Bronchial epithelial cell (primary cell): Measurements from ENCODE around the gene KRT6C. TPM values are rescaled to one million over a fixed set of nuclear protein-coding genes. Genes with fewer than 3 reads are reported as not detected.

ENCODE experiments used
- DNase-seq: peaks from one replicate; pipeline ENCODE4 v3.0.0-alpha.2; 2010; ENCODE audit warnings: low read depth
- FAIRE-seq: peaks from 2 replicates; lab custom pipeline; 2011; peaks lifted over from hg19 to GRCh38; lab: Jason Lieb, UNC
- H3K27me3 ChIP-seq: 2 replicates; pipeline ENCODE4 v1.5.1; 2011; ENCODE audit warnings: low read length; ENCODE audit not compliant: control insufficient read depth, insufficient read depth
- H3K36me3 ChIP-seq: 2 replicates; pipeline ENCODE4 v1.5.1; 2011; ENCODE audit warnings: low read length; ENCODE audit not compliant: control insufficient read depth, insufficient read depth
- H3K4me3 ChIP-seq: 2 replicates; pipeline ENCODE4 v1.5.1; 2011; ENCODE audit warnings: mild to moderate bottlenecking, low read depth, low read length, control low read depth
- total RNA-seq: library from RNA; depleted of rRNA; stranded (reverse); fragments of >200 nt; gene quantifications from 2 replicates; pipeline ENCODE4 v1.2.1, GENCODE V29; 2014
- TF ChIP-seq, protein P1 (sequence below): IDR thresholded peaks from 2 replicates; pipeline ENCODE4 v1.5.1; 2011; ENCODE audit warnings: mild to moderate bottlenecking, moderate library complexity, low read length, control low read depth, inconsistent platforms; ENCODE audit not compliant: insufficient read depth, severe bottlenecking

Gene KRT6C
- total RNA-seq, 1 donor from 2014 or later, result 16.8 TPM

DNA sequence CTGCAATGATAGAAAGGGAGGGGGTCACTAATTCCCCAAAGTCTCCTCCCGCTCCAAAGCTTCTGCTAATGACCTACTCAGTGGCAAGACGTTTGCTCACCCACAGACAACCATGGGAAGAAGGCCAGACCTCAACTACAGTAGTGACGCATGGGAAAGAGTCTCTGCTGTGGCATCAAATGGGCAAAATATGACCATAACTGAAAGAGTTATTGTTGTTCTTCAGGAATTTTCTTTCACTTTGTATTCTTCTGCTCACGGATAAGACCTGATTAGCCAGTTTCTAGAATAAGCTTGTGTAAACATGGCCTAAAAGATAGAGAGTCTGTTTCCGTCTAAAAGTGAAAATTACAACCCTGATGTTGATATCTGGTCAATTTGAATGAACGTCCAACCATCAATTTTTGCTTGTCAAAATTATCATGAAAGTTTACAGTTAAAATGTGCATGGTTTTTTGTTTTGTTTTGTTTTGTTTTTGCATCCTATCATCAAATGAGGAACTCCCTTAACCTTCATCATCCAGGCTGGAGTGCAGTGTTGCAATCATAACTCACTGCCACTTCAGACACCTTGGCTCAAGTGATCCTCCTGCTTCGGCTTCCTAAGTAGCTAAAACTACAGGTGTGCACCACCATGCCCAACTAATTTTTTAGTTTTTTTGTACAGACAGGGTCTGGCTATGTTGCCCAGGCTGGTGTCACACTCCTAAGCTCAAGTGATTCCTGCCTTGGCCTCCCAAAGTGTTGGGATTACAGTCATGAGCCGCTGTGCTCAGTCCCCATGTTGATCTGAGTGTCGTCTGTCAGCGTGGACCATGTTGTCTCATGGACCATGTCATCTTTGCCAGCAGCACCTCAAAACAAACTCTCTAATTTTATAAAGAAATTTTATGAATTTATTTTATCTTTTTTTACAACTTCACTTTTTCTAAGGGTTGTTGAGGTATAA lies 28.7 kb downstream of the KRT6C start:
- TF ChIP-seq, protein P1, sequence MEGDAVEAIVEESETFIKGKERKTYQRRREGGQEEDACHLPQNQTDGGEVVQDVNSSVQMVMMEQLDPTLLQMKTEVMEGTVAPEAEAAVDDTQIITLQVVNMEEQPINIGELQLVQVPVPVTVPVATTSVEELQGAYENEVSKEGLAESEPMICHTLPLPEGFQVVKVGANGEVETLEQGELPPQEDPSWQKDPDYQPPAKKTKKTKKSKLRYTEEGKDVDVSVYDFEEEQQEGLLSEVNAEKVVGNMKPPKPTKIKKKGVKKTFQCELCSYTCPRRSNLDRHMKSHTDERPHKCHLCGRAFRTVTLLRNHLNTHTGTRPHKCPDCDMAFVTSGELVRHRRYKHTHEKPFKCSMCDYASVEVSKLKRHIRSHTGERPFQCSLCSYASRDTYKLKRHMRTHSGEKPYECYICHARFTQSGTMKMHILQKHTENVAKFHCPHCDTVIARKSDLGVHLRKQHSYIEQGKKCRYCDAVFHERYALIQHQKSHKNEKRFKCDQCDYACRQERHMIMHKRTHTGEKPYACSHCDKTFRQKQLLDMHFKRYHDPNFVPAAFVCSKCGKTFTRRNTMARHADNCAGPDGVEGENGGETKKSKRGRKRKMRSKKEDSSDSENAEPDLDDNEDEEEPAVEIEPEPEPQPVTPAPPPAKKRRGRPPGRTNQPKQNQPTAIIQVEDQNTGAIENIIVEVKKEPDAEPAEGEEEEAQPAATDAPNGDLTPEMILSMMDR, result no peak
- DNase-seq, result peak; percentile 61
- Histone ChIP-seq H3K36me3 (peaks cover 2% of the 10 kb centered on the region), H3K27me3 (no peaks in the 10 kb centered on the region), H3K4me3 (no peak overlapping the region)
- FAIRE-seq, result no peak

GRCh38 chr12:52443966-52444365 lies 29.6 kb downstream of the KRT6C start:
- no peak for FAIRE-seq
- peaks cover 2% of the 10 kb centered on the region for H3K36me3 ChIP-seq
- TF ChIP-seq, protein P1, result no peak

DNA sequence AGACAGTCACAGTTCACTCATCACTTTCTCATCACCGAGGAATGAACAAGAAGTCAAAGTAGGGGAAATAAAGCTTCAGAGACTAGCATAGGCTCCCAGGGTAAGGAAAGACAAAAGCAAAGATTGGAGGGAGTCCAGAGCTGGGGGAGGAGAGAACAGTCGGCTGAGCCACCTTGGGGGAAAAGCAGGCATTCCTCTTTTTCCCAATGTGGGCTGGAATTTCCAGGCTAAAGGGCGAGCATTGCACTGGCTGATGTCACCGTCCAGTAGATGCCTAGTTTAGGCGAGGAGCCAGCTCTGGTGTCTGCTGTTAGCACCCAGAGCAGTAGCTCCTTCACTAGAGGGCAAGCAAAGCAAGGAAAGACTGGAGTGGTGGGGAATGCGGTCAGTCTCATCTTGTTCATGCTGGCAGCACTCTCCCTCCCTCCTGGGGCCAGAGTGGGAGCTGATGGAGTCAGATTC lies 31.0 kb downstream of the KRT6C start:
- Histone ChIP-seq H3K36me3 (peaks cover 2% of the 10 kb centered on the region), H3K4me3 (no peak overlapping the region), H3K27me3 (no peaks in the 10 kb centered on the region)
- FAIRE-seq (peak; percentile 28), DNase-seq (peak; percentile 96)
- TF ChIP-seq, protein P1, result peak; percentile 31

More at GRCh38 chr12:52443966-52444365, 29.6 kb downstream of the KRT6C start:
- Histone ChIP-seq H3K27me3 (no peaks in the 10 kb centered on the region), H3K4me3 (no peak overlapping the region)
- DNase-seq, result no peak

DNA sequence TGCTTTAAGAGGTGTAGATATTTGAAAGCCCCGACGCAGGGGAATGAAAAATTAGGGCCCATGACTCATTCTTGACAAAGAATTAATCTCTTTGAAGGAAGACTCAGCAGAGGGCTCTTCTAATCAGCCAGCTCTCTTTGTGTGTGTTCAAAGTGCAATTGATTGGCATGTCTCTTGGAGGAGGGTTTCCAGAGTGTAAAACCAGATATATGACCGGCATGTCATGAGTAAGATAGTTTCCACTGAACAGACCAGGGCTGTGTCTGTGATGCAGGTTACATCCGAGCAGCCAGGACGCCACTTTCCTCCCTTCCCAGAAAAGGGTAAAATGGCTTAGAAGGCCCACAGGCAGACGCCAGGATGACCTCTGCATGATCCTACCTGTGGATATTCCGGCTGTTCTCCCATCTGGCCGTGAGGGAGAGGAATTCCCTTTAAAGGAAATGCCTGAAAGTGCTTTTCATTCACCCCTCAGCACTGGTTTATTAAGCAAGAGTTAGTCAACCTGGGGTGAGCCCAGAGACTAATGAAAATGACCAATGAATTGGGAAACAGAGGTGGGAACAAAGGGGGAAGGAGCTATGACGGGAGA lies 32.2 kb downstream of the KRT6C start:
- no peaks in the 10 kb centered on the region for H3K27me3 ChIP-seq
- H3K4me3 ChIP-seq, result no peak overlapping the region
- FAIRE-seq, result peak; percentile 98
- no peaks in the 10 kb centered on the region for H3K36me3 ChIP-seq
- peak; percentile 96 for DNase-seq
- TF ChIP-seq, protein P1, result no peak

- DNase-seq (peak; percentile 99), FAIRE-seq (peak; percentile 100)
- TF ChIP-seq, protein P1, result no peak
- H3K27me3 ChIP-seq, result no peaks in the 10 kb centered on the region
- H3K36me3 ChIP-seq, result no peaks in the 10 kb centered on the region
- no peak overlapping the region for H3K4me3 ChIP-seq
These were observed 32.7 kb downstream of the KRT6C start for GRCh38 chr12:52440821-52441319.
